HCT116 (cell line): Measurements from ENCODE around the gene OSBPL1A.
A peak's percentile ranks its signal among the peaks of the same experiment; 100 is the strongest.

ENCODE experiments used
- EZH2 ChIP-seq: fragments of 200-600 bp; sonication (generic); IDR thresholded peaks from 2 replicates; pipeline ENCODE4 v1.6.1; 2017; ENCODE audit warnings: antibody characterized with exemption, mixed run types
- EZH2phosphoT487 ChIP-seq: fragments of 200-600 bp; IDR thresholded peaks from 2 replicates; pipeline ENCODE4 v1.6.1; 2018; ENCODE audit warnings: antibody characterized with exemption, borderline replicate concordance
- POLR2A ChIP-seq: IDR thresholded peaks from 2 replicates; pipeline ENCODE4 v1.7.0; 2011; ENCODE audit warnings: borderline replicate concordance; ENCODE audit not compliant: insufficient read depth, insufficient read length; ENCODE audit errors: extremely low read depth
- POLR2AphosphoS5 ChIP-seq: IDR thresholded peaks from 2 replicates; pipeline ENCODE4 v1.6.1; 2011; ENCODE audit warnings: mild to moderate bottlenecking, low read depth, low read length, moderate library complexity
- TF ChIP-seq, protein P1 (sequence below): IDR thresholded peaks from 2 replicates; pipeline ENCODE4 v1.6.1; 2012
- TF ChIP-seq, protein P2 (sequence below): IDR thresholded peaks from 2 replicates; pipeline ENCODE4 v1.6.1; 2012; ENCODE audit warnings: low read depth
- TF ChIP-seq, protein P3 (sequence below), 3 experiments: fragments of 200-600 bp in 1 of 3; sonication (generic) in 1 of 3; IDR thresholded peaks in 2 of 3; conservative IDR thresholded peaks in 1 of 3; 2 replicates each; pipeline ENCODE4 v1.5.1; 2012 to 2017; ENCODE audit warnings: low read depth in 2 of 3, low read length in 2 of 3, antibody characterized with exemption in 1 of 3, borderline replicate concordance in 1 of 3, control low read depth in 1 of 3, mild to moderate bottlenecking in 1 of 3, mixed read lengths in 1 of 3, mixed run types in 1 of 3, moderate library complexity in 1 of 3; ENCODE audit not compliant: insufficient read depth in 1 of 3

DNA sequence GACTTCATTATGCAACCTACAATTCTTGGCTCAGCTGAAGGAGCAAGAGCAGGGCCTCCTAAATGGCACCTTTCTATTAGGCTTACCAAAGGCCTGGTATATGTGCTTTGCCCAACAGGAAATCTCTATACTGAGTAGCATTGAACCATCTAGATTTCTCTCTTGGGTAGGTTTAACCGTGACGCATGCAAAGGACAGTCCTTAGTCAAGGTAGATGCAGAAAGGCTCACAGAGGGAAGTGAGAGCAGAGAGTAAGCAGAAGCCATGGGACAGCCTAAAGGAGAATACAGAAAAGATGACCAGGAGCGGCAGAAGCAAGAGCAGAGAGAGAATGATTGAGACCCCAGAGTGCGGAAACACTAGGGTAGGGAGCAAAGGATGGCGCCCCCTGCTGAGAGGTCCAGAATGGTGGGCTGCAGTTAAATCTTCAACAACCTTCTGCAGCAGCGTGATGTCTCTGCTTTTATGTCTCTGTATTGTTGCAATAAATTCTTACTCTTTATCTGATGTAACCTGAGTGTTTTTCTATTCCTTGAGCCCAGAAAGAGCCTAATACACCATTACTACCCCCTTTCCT is 4.7 kb upstream of the OSBPL1A start:
- TF ChIP-seq POLR2AphosphoS5 (no peak), EZH2 (no peak), POLR2A (no peak), EZH2phosphoT487 (no peak)
- TF ChIP-seq, protein P1, sequence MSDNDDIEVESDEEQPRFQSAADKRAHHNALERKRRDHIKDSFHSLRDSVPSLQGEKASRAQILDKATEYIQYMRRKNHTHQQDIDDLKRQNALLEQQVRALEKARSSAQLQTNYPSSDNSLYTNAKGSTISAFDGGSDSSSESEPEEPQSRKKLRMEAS, result no peak
- TF ChIP-seq, protein P2, sequence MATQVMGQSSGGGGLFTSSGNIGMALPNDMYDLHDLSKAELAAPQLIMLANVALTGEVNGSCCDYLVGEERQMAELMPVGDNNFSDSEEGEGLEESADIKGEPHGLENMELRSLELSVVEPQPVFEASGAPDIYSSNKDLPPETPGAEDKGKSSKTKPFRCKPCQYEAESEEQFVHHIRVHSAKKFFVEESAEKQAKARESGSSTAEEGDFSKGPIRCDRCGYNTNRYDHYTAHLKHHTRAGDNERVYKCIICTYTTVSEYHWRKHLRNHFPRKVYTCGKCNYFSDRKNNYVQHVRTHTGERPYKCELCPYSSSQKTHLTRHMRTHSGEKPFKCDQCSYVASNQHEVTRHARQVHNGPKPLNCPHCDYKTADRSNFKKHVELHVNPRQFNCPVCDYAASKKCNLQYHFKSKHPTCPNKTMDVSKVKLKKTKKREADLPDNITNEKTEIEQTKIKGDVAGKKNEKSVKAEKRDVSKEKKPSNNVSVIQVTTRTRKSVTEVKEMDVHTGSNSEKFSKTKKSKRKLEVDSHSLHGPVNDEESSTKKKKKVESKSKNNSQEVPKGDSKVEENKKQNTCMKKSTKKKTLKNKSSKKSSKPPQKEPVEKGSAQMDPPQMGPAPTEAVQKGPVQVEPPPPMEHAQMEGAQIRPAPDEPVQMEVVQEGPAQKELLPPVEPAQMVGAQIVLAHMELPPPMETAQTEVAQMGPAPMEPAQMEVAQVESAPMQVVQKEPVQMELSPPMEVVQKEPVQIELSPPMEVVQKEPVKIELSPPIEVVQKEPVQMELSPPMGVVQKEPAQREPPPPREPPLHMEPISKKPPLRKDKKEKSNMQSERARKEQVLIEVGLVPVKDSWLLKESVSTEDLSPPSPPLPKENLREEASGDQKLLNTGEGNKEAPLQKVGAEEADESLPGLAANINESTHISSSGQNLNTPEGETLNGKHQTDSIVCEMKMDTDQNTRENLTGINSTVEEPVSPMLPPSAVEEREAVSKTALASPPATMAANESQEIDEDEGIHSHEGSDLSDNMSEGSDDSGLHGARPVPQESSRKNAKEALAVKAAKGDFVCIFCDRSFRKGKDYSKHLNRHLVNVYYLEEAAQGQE, result no peak
- TF ChIP-seq, protein P3, sequence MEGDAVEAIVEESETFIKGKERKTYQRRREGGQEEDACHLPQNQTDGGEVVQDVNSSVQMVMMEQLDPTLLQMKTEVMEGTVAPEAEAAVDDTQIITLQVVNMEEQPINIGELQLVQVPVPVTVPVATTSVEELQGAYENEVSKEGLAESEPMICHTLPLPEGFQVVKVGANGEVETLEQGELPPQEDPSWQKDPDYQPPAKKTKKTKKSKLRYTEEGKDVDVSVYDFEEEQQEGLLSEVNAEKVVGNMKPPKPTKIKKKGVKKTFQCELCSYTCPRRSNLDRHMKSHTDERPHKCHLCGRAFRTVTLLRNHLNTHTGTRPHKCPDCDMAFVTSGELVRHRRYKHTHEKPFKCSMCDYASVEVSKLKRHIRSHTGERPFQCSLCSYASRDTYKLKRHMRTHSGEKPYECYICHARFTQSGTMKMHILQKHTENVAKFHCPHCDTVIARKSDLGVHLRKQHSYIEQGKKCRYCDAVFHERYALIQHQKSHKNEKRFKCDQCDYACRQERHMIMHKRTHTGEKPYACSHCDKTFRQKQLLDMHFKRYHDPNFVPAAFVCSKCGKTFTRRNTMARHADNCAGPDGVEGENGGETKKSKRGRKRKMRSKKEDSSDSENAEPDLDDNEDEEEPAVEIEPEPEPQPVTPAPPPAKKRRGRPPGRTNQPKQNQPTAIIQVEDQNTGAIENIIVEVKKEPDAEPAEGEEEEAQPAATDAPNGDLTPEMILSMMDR (IDR thresholded peaks at IDR 0.05 in 2 of 3, conservative IDR thresholded peaks at IDR 0.05 in 1 of 3; ENCODE audit: borderline replicate concordance in 1 of 3, insufficient read depth in 1 of 3, low read depth in 2 of 3, low read length in 2 of 3), result peak in 2 of 3 experiments; percentile 33 to 52; a peak in 4 of 6 replicates
